GM12878 (cell line): ENCODE results near the gene SLC35E1. TPM values are rescaled to one million over a fixed set of nuclear protein-coding genes. Genes with fewer than 3 reads are reported as not detected.

Experiments used
- ATF3 ChIP-seq: IDR thresholded peaks from 2 replicates; pipeline ENCODE4 v1.6.1; 2011; ENCODE audit warnings: low read depth, mild to moderate bottlenecking, low read length, moderate library complexity, borderline replicate concordance; ENCODE audit errors: extremely low read depth
- CUX1 ChIP-seq: IDR thresholded peaks from 2 replicates; pipeline ENCODE4 v1.6.1; 2012; ENCODE audit warnings: improper control_type of control experiment, low read depth, low read length; ENCODE audit not compliant: insufficient replicate concordance
- HSF1 ChIP-seq: fragments of 150-350 bp; IDR thresholded peaks from 2 replicates; pipeline ENCODE4 v1.6.1; 2014; ENCODE audit warnings: mild to moderate bottlenecking, low read depth, low read length
- IKZF2 ChIP-seq, 2 experiments: fragments of 450-650 bp; IDR thresholded peaks; 2 replicates each; pipeline ENCODE4 v1.6.1; 2017; ENCODE audit warnings: mild to moderate bottlenecking in 2 of 2, moderate library complexity in 2 of 2
- JUNB ChIP-seq: IDR thresholded peaks from 2 replicates; pipeline ENCODE4 v1.6.1; 2016; ENCODE audit warnings: antibody characterized with exemption, mild to moderate bottlenecking
- MEF2A ChIP-seq: IDR thresholded peaks from 2 replicates; pipeline ENCODE4 v1.6.1; 2011; ENCODE audit warnings: low read depth, mild to moderate bottlenecking, low read length, moderate library complexity; ENCODE audit not compliant: insufficient read depth
- NFYB ChIP-seq: IDR thresholded peaks from 2 replicates; pipeline ENCODE4 v1.6.1; 2011; ENCODE audit warnings: low read depth, mild to moderate bottlenecking, low read length, improper control_type of control experiment, moderate library complexity; ENCODE audit not compliant: insufficient read depth
- PAX8 ChIP-seq: fragments of 450-650 bp; IDR thresholded peaks from 2 replicates; pipeline ENCODE4 v1.6.1; 2017; ENCODE audit warnings: mild to moderate bottlenecking, moderate library complexity
- POLR2AphosphoS2 ChIP-seq: IDR thresholded peaks from 2 replicates; pipeline ENCODE4 v1.6.1; 2011; ENCODE audit warnings: low read depth, mild to moderate bottlenecking, low read length, improper control_type of control experiment, moderate library complexity
- RAD51 ChIP-seq: fragments of 450-650 bp; IDR thresholded peaks from 2 replicates; pipeline ENCODE4 v1.6.1; 2016; ENCODE audit warnings: moderate library complexity, mild to moderate bottlenecking, inconsistent platforms
- RB1 ChIP-seq: fragments of 450-650 bp; formaldehyde crosslinking; IDR thresholded peaks from 2 replicates; pipeline ENCODE4 v1.6.1; 2017; ENCODE audit warnings: mild to moderate bottlenecking, borderline replicate concordance
- SIN3A ChIP-seq: IDR thresholded peaks from 2 replicates; pipeline ENCODE4 v1.6.1; 2012; ENCODE audit warnings: low read depth, low read length, improper control_type of control experiment
- SIX5 ChIP-seq: IDR thresholded peaks from 2 replicates; pipeline ENCODE4 v1.6.1; 2011; ENCODE audit warnings: mild to moderate bottlenecking, low read depth, low read length, moderate library complexity; ENCODE audit not compliant: severe bottlenecking
- SMC3 ChIP-seq: IDR thresholded peaks from 2 replicates; pipeline ENCODE4 v1.6.1; 2011; ENCODE audit warnings: low read length, improper control_type of control experiment, borderline replicate concordance
- TARDBP ChIP-seq: IDR thresholded peaks from 2 replicates; pipeline ENCODE4 v1.6.1; 2016; ENCODE audit warnings: borderline replicate concordance
- TCF7 ChIP-seq: IDR thresholded peaks from 2 replicates; pipeline ENCODE4 v1.6.1; 2014; ENCODE audit warnings: antibody characterized with exemption, borderline replicate concordance
- ZBED1 ChIP-seq: IDR thresholded peaks from 2 replicates; pipeline ENCODE4 v1.6.1; 2016; ENCODE audit warnings: borderline replicate concordance
- ZBTB33 ChIP-seq: fragments of 450-650 bp; IDR thresholded peaks from 2 replicates; pipeline ENCODE4 v1.6.1; 2017; ENCODE audit warnings: mild to moderate bottlenecking
- polyA plus RNA-seq, 11 experiments: library from polyadenylated mRNA; depleted of rRNA in 4 of 11; unstranded in 6 of 11; stranded (reverse) in 5 of 11; fragments of >200 nt; fragmentation: Nextera tagmentation in 4 of 11; fragmentation: Illumina TruSeq in 1 of 11; extraction: Ambion mirVana in 4 of 11; extraction: Trizol in 1 of 11; gene quantifications; 1 replicate in 1 of 11; 2 replicates in 10 of 11; pipeline versions ENCODE4 v1.2.1 to v1.2.3, GENCODE V29; 2011 to 2016; ENCODE audit warnings: inconsistent platforms in 2 of 11, missing spikeins in 2 of 11, low read depth in 1 of 11
- total RNA-seq, 4 experiments: library from RNA; depleted of rRNA in 3 of 4; stranded (reverse); fragments of >200 nt in 3 of 4; fragmentation: Illumina TruSeq in 1 of 4; extraction: Trizol in 1 of 4; gene quantifications; 2 replicates each; pipeline versions ENCODE4 v1.2.1 to v1.2.3, GENCODE V29; 2013 to 2021
- TF ChIP-seq, protein P1 (sequence below): fragments of 450-650 bp; IDR thresholded peaks from 2 replicates; pipeline ENCODE4 v1.6.1; 2017; ENCODE audit warnings: low read depth, mild to moderate bottlenecking, moderate library complexity

SLC35E1 gene
- total and polyA plus RNA-seq, 10 of the 15 experiments (the other 5 are each of a cell fraction or from before 2014, with no cell fraction given) = 11.3 to 37.7 (median 22.1) TPM

- TF ChIP-seq NFYB (no peak), SIX5 (no peak), ZBTB33 (no peak), SIN3A (no peak), IKZF2 (IDR thresholded peaks at IDR 0.05) (peak; percentile 98), MEF2A (peak; percentile 65; the same call in 1 of the 2 replicates), TCF7 (no peak; the same call in 1 of the 2 replicates), POLR2AphosphoS2 (no peak; the same call in none of the 2 replicates), RAD51 (no peak), ATF3 (no peak), HSF1 (0 out of 2 replicates have a peak, but pooled peaks have one; percentile 31), CUX1 (peak; percentile 97), SMC3 (no peak; the same call in 1 of the 2 replicates), TARDBP (no peak; the same call in 1 of the 2 replicates), ZBED1 (peak; percentile 85; the same call in 1 of the 2 replicates), RB1 (peak; percentile 95; the same call in 1 of the 2 replicates), JUNB (no peak), PAX8 (no peak)
- TF ChIP-seq, protein P1, sequence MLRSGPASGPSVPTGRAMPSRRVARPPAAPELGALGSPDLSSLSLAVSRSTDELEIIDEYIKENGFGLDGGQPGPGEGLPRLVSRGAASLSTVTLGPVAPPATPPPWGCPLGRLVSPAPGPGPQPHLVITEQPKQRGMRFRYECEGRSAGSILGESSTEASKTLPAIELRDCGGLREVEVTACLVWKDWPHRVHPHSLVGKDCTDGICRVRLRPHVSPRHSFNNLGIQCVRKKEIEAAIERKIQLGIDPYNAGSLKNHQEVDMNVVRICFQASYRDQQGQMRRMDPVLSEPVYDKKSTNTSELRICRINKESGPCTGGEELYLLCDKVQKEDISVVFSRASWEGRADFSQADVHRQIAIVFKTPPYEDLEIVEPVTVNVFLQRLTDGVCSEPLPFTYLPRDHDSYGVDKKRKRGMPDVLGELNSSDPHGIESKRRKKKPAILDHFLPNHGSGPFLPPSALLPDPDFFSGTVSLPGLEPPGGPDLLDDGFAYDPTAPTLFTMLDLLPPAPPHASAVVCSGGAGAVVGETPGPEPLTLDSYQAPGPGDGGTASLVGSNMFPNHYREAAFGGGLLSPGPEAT = peak; percentile 100
Observed at GRCh38 chr19:16585808-16586476, 13.7 kb upstream of the SLC35E1 start (continued).
